OCI-LY7 (cell line): Measurements from ENCODE around the gene UBE2Q2. TPM values are rescaled to one million over a fixed set of nuclear protein-coding genes. Genes with fewer than 3 reads are reported as not detected.

Experiments used
- BruUV-seq: library from RNA; stranded (reverse); fragments of 400-500 nt; replicated peaks from 2 replicates; lab custom pipeline; 2021; lab: Mats Ljungman, UMichigan
- CTCF ChIA-PET: fragments of 300-600 bp; sonication (Branson Sonifier 250); formaldehyde crosslinking; loops from one replicate; lab custom pipeline; 2022; ENCODE audit warnings: antibody characterized with exemption; ENCODE audit not compliant: unreplicated experiment; lab: Charles Lee
- POLR2A ChIA-PET: fragments of 300-600 bp; sonication (Branson Sonifier 250); formaldehyde crosslinking; loops from one replicate; lab custom pipeline; 2022; ENCODE audit warnings: antibody characterized with exemption; lab: Charles Lee
- DNase-seq: peaks from one replicate; pipeline ENCODE4 v3.0.0-alpha.2; 2015; ENCODE audit warnings: low spot score
- H2AFZ ChIP-seq: fragments of 200-600 bp; sonication (generic), shearing (Covaris generic); 2 replicates; pipeline ENCODE4 v1.6.1; 2014; ENCODE audit warnings: mild to moderate bottlenecking, antibody characterized with exemption, low read length, moderate library complexity
- H3K27ac ChIP-seq: fragments of 200-600 bp; sonication (generic); 2 replicates; pipeline ENCODE4 v1.5.1; 2014; ENCODE audit warnings: mixed run types, low read depth, mild to moderate bottlenecking, moderate library complexity, low read length, inconsistent platforms; ENCODE audit not compliant: poor library complexity, severe bottlenecking
- H3K36me3 ChIP-seq: fragments of 200-600 bp; sonication (generic); 2 replicates; pipeline ENCODE4 v1.6.1; 2014; ENCODE audit warnings: mild to moderate bottlenecking, antibody characterized with exemption, low read length, moderate library complexity, mixed read lengths; ENCODE audit not compliant: insufficient read depth
- H3K4me1 ChIP-seq: fragments of 200-600 bp; sonication (generic); 2 replicates; pipeline ENCODE4 v1.5.1; 2014; ENCODE audit warnings: mild to moderate bottlenecking, low read length; ENCODE audit not compliant: insufficient read depth, poor library complexity, severe bottlenecking
- H3K4me2 ChIP-seq: fragments of 200-600 bp; sonication (generic); 2 replicates; pipeline ENCODE4 v1.6.1; 2014; ENCODE audit warnings: mild to moderate bottlenecking, low read length
- H3K4me3 ChIP-seq: fragments of 200-600 bp; sonication (generic); 2 replicates; pipeline ENCODE4 v1.5.1; 2014; ENCODE audit warnings: mild to moderate bottlenecking, low read depth, low read length; ENCODE audit not compliant: poor library complexity, severe bottlenecking
- H3K79me2 ChIP-seq: fragments of 200-600 bp; sonication (generic); 2 replicates; pipeline ENCODE4 v1.6.1; 2016; ENCODE audit warnings: low read depth, mild to moderate bottlenecking, low read length, moderate library complexity, mixed read lengths; ENCODE audit not compliant: insufficient read depth
- H3K9me2 ChIP-seq: fragments of 200-600 bp; sonication (generic); 2 replicates; pipeline ENCODE4 v1.6.1; 2016; ENCODE audit warnings: mild to moderate bottlenecking, low read length, mixed read lengths; ENCODE audit not compliant: insufficient read depth
- H3K9me3 ChIP-seq: fragments of 200-600 bp; sonication (generic); 2 replicates; pipeline ENCODE4 v1.6.1; 2014; ENCODE audit warnings: mild to moderate bottlenecking, mixed run types, low read length, mixed read lengths
- H4K20me1 ChIP-seq: fragments of 200-600 bp; sonication (generic); 2 replicates; pipeline ENCODE4 v1.6.1; 2014; ENCODE audit warnings: mild to moderate bottlenecking, antibody characterized with exemption, low read length, moderate library complexity, mixed read lengths; ENCODE audit not compliant: insufficient read depth
- CTCF ChIP-seq: fragments of 200-600 bp; sonication (generic); conservative IDR thresholded peaks from 2 replicates; pipeline ENCODE4 v1.5.1; 2014; ENCODE audit warnings: mild to moderate bottlenecking, antibody characterized with exemption, low read length, moderate library complexity, mixed read lengths
- EZH2phosphoT487 ChIP-seq: fragments of 200-600 bp; sonication (generic); IDR thresholded peaks from 2 replicates; pipeline ENCODE4 v1.6.1; 2018; ENCODE audit warnings: low read depth, borderline replicate concordance, mild to moderate bottlenecking, mixed run types, antibody characterized with exemption, low read length, moderate library complexity, mixed read lengths
- intact Hi-C: fragments of 100-400 bp; cut with micrococcal nuclease; formaldehyde crosslinking; loops from one replicate; pipeline ENCODE4 v1.10.0; 2022; ENCODE audit not compliant: unreplicated experiment
- total RNA-seq, 2 experiments: library from RNA; depleted of rRNA in 1 of 2; stranded (reverse); fragments of >200 nt in 1 of 2; shearing (Covaris generic) in 1 of 2; gene quantifications; 2 replicates each; pipeline ENCODE4 v1.2.3, GENCODE V29; 2014 to 2022

UBE2Q2 gene
- total RNA-seq, 2 experiments from 2014 or later = 12.0 TPM

DNA sequence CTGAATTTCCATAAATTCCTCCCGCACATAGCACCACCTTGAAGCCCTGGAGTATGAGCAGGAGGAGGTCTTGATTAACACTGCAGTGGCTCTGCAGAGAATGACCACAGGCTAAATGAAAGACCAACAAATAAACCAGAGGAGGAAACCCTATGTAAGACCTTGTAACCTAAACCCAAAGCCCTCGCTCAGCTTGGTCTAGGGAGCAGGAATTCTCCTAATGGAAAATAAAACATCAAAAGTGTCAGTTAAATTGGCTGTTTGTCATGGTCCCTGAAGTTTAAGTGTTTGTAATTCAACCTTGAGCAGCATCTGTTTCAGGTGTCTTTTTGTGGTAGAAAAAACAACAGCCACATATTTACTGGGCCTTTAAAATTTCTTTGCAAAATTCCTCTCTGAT lies 9.2 kb upstream of the UBE2Q2 start:
- no peak for TF ChIP-seq CTCF
- no peak for TF ChIP-seq EZH2phosphoT487
- H4K20me1 ChIP-seq = no peaks in the 10 kb centered on the region; the same call in 1 of the 2 replicates
- intact Hi-C loops = no loop called here
- ChIA-PET CTCF (no interaction called here), POLR2A (no interaction called here)
- H3K79me2 ChIP-seq = no peaks in the 10 kb centered on the region
- H3K4me3 ChIP-seq = no peak overlapping the region
- no TSS peak for BruUV-seq
- no peaks in the 10 kb centered on the region for H3K9me3 ChIP-seq
- H3K4me1 ChIP-seq = no peaks in the 10 kb centered on the region
- no peak overlapping the region for H3K27ac ChIP-seq
- H3K36me3 ChIP-seq = no peaks in the 10 kb centered on the region
- no peak overlapping the region for H3K4me2 ChIP-seq
- no peaks in the 10 kb centered on the region for H3K9me2 ChIP-seq
- DNase-seq = no peak
- H2AFZ ChIP-seq = no peak overlapping the region

- Histone ChIP-seq H3K36me3 (no peaks in the 10 kb centered on the region), H3K9me3 (no peaks in the 10 kb centered on the region), H3K4me1 (no peaks in the 10 kb centered on the region), H4K20me1 (no peaks in the 10 kb centered on the region; the same call in 1 of the 2 replicates), H3K4me2 (no peak overlapping the region), H3K4me3 (no peak overlapping the region), H3K27ac (no peak overlapping the region), H3K9me2 (no peaks in the 10 kb centered on the region), H3K79me2 (no peaks in the 10 kb centered on the region), H2AFZ (no peak overlapping the region)
- no peak for TF ChIP-seq EZH2phosphoT487
- TF ChIP-seq CTCF = no peak
- intact Hi-C loops = no loop called here
- ChIA-PET CTCF (no interaction called here), POLR2A (interaction anchor here (0.6 kb wide), 2 partner anchors 52 to 275 kb away, joined by 3 to 4 read pairs; no protein-coding TSS in a partner anchor)
- BruUV-seq = no TSS peak
- DNase-seq = no peak
These were observed 7.0 kb upstream of the UBE2Q2 start for GRCh38 chr15:75835990-75836958.

DNA sequence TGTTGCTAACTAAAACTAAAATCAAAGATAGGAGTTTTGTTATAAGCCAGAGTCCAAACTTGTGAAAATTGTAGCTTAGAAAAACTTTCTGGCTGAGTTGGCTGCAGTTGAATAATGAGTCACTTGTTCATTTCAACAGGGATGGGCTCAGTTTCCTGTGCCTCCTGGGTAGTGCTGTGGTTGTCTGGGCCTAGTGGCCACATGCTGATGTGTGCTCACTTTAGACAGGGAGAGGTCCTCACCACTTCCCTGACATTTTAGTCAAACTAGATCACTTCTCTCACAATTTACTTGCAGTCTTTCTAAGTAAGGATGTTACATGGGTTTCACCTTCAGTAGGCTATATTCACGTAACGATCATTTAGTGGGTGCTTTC lies 6.3 kb upstream of the UBE2Q2 start:
- Histone ChIP-seq H3K36me3 (no peaks in the 10 kb centered on the region), H3K9me2 (no peaks in the 10 kb centered on the region), H3K4me3 (no peak overlapping the region), H3K4me2 (no peak overlapping the region), H3K9me3 (no peaks in the 10 kb centered on the region), H3K27ac (no peak overlapping the region), H3K79me2 (no peaks in the 10 kb centered on the region), H2AFZ (no peak overlapping the region), H3K4me1 (no peaks in the 10 kb centered on the region), H4K20me1 (no peaks in the 10 kb centered on the region; the same call in 1 of the 2 replicates)
- no peak for TF ChIP-seq CTCF
- no peak for TF ChIP-seq EZH2phosphoT487
- no peak for DNase-seq
- ChIA-PET POLR2A (interaction anchor here (0.6 kb wide), 1 partner anchor 276 kb away, joined by 3 read pairs; no protein-coding TSS in a partner anchor), CTCF (no interaction called here)
- intact Hi-C loops = no loop called here
- no TSS peak for BruUV-seq
